Peyer's patch (tissue), 4 donors: Measurements from ENCODE around the gene TTC9B.

ENCODE experiments used
- POLR2A ChIP-seq, 2 donors: fragments of 450-650 bp; IDR thresholded peaks; one replicate each; pipeline ENCODE4 v1.5.1; 2017; ENCODE audit warnings: antibody characterized with exemption in 2 of 2, mild to moderate bottlenecking in 2 of 2, moderate library complexity in 2 of 2
- TF ChIP-seq, protein P1 (sequence below), 6 experiments: fragments of 450-650 bp in 4 of 6; fragments of 200-600 bp in 2 of 6; sonication (generic) in 1 of 6; IDR thresholded peaks; one replicate each; pipeline ENCODE4 v1.5.1; 2017 to 2019; ENCODE audit warnings: antibody characterized with exemption in 6 of 6, mild to moderate bottlenecking in 3 of 6, moderate library complexity in 1 of 6

DNA sequence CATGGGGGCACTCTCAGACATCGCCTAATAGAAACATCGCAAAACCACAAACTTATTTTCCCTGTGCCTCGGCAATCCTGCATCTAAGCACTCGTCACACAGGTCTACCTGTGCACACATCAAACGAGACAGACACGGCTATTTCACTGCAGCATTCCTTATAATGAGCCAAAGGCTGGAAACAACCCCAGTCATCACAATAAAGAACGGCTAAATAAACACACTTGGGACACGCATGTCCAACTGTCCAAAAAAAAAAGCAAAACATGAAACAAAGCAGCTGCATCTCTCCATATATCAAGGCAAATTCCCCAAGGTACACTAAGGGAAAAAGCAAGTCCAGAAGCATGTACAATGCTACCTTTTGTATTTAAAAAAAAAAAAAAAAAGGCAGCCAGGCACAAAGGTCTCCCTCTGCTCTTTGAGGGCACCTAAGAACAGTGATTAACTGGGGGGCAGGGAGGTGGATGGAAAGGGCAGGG, 35.5 kb upstream of the TTC9B start:
- TF ChIP-seq, protein P1, sequence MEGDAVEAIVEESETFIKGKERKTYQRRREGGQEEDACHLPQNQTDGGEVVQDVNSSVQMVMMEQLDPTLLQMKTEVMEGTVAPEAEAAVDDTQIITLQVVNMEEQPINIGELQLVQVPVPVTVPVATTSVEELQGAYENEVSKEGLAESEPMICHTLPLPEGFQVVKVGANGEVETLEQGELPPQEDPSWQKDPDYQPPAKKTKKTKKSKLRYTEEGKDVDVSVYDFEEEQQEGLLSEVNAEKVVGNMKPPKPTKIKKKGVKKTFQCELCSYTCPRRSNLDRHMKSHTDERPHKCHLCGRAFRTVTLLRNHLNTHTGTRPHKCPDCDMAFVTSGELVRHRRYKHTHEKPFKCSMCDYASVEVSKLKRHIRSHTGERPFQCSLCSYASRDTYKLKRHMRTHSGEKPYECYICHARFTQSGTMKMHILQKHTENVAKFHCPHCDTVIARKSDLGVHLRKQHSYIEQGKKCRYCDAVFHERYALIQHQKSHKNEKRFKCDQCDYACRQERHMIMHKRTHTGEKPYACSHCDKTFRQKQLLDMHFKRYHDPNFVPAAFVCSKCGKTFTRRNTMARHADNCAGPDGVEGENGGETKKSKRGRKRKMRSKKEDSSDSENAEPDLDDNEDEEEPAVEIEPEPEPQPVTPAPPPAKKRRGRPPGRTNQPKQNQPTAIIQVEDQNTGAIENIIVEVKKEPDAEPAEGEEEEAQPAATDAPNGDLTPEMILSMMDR (IDR thresholded peaks at IDR 0.05), result no peak
- no peak for TF ChIP-seq POLR2A (IDR thresholded peaks at IDR 0.05)
